GM18505 (cell line): Measurements from ENCODE around the gene LAMA1.
"Not testable (repeated sequence)": the region's sequence is repeated elsewhere in the genome, so short reads cannot be mapped to it uniquely, and the experiment has no call there.

Experiments used
- ATAC-seq: cut with Tn5 transposase; IDR thresholded peaks from one replicate; pipeline ENCODE4 v1.9.1; 2021; ENCODE audit not compliant: unreplicated experiment
- POLR2A ChIP-seq: IDR thresholded peaks from 4 replicates; pipeline ENCODE4 v1.6.1; 2011; ENCODE audit warnings: borderline replicate concordance; ENCODE audit not compliant: insufficient read depth, insufficient read length; ENCODE audit errors: extremely low read depth

Gene LAMA1, protein sequence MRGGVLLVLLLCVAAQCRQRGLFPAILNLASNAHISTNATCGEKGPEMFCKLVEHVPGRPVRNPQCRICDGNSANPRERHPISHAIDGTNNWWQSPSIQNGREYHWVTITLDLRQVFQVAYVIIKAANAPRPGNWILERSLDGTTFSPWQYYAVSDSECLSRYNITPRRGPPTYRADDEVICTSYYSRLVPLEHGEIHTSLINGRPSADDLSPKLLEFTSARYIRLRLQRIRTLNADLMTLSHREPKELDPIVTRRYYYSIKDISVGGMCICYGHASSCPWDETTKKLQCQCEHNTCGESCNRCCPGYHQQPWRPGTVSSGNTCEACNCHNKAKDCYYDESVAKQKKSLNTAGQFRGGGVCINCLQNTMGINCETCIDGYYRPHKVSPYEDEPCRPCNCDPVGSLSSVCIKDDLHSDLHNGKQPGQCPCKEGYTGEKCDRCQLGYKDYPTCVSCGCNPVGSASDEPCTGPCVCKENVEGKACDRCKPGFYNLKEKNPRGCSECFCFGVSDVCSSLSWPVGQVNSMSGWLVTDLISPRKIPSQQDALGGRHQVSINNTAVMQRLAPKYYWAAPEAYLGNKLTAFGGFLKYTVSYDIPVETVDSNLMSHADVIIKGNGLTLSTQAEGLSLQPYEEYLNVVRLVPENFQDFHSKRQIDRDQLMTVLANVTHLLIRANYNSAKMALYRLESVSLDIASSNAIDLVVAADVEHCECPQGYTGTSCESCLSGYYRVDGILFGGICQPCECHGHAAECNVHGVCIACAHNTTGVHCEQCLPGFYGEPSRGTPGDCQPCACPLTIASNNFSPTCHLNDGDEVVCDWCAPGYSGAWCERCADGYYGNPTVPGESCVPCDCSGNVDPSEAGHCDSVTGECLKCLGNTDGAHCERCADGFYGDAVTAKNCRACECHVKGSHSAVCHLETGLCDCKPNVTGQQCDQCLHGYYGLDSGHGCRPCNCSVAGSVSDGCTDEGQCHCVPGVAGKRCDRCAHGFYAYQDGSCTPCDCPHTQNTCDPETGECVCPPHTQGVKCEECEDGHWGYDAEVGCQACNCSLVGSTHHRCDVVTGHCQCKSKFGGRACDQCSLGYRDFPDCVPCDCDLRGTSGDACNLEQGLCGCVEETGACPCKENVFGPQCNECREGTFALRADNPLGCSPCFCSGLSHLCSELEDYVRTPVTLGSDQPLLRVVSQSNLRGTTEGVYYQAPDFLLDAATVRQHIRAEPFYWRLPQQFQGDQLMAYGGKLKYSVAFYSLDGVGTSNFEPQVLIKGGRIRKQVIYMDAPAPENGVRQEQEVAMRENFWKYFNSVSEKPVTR (N-terminal part only)

DNA sequence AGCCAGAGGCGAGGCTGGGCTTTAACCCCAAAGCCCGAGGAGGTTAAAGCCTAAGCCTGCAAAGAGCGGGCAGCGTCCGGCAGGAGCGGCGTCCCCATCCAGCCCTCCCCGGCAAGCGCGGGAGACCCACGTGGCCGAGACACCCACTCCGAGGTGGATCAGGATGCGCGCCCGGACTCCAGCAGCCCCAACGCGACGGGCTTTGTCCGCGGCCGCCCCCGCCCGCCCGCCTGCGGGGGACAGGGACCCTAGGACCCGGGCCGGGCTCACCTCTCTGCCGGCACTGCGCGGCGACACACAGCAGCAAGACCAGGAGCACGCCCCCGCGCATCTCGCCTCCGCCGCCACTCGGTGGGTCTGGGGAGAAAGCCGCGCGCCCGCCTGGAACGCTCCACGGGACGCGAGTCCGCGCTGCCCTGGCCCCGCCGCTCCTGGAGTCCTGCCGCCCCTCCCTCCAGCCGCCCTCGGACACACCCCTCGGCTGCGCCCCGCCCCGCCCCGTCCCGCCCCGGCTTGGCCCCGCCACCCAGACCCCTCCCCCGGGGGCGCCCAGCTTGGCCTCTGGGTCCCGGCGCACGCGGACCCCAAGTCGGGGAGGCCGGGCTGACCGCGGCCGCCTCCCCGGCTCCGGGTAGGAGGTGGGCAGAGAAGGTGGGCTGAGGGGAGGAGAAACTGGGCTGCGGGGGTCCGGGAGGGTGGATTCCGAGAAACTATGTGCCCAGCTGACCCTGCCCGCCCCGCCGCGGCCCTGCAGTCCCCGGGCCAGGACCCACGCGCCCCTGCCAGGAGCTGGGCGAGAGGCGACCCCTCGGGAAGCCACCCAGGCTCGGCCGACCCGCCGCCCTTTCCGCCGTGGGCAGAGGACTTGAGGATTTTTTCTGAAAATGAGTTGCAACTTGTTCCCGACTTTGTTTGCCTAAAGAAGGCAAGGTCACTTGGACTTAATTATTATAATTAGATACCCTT is at the start of gene LAMA1:
Gene LAMA1, minus strand, starts transcription at position 408 of the 966 bp plus-strand sequence. Its CDS starts 77 bp downstream, at position 331.
- no peak for ATAC-seq
- no peak for TF ChIP-seq POLR2A

DNA sequence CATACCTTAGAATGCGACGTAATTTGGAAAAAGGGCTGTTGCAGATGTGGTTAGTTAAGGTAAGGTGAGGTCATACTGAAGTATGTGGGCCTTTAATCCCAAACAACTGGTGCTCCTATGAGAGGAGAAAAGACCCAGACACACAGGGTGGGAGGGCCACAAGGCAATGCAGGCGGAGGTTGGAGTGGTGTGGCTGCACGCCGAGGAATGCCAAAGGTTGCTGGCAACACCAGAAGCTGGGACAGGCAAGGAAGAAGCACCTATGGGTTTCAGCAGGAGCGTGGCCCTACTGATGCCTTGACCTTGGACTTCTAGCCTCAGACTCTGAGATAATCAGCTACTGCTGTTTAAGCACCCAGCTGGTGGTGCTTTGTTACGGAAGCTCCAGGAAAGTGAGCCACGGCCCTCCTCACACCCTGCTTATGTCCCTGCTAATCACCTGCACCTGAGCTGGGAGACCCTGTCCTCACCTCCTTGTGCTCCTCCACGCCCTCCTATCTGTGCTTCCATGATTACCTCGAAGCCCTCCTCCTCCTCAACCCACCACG is 48.3 kb upstream of the LAMA1 start:
- no peak for TF ChIP-seq POLR2A
- ATAC-seq = no peak

DNA sequence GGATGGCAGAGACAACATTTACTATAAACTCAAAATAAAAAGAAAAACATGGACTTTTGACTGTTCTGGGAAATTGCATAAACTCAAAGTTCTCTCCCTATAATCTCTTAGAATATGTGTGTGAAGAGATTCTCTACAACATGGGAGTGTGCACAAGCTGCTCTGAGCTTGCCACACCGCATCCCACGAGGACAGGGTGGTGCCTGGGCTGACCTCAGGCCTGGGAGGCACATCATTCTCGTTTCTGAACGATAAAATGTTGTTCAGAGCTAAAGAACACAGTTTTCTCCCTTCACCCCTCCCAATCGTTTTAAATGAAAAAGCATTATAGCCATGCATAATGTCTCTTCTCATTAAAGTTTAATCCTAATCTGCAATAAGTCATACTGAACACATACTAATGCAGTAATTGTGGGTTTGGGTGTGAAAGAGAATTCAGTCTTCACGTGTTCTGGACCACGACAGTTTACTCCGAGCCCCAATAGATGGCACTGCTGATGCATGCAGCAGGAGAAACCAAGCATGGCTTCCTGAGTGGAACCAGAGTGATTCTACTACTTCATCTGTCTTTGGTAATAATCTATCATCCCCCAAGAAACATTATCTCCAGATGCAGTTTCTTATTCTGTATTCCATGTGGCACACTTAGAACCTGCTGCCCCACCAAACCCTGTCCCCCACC is 46.9 kb upstream of the LAMA1 start:
- TF ChIP-seq POLR2A = no peak
- ATAC-seq = no peak

DNA sequence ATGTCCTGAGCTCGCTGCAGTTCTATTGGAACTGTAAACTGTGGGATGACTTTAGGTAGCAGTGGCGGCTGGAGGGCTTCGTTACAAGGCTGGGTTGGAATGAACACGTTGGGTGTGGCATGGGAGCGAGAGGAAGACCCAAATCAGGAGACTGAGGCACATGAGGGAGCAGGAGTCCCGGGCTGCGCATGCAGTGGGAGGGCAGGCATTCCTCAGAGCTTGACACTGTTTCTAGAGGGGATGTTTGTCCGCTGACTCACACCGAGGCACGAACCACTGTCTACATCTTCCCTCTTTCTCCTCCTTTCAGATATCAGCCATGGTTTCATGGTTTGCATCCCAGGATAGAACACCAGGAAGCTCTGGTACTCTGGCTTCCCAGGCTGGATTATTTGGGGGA is 40.6 kb upstream of the LAMA1 start:
- no peak for TF ChIP-seq POLR2A
- no peak for ATAC-seq

DNA sequence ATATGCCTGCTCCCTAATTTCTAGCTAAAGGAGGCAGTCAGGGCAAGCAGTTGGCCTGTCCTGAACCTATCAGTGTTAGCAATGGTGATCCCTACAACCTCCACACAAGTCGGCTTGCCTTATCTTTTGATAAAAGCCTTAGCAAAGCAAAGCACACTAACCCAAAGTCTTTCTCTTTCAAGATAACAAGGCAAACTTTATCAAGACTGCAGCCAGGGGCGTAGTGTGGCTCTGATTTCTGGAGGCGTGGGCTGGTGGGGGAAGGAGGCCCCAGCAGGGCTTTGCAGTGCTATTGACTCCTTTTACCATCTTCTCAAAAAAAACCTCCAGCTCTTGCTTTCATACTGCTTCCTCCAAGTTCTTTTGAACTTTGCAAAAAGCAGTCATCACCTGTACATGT is 40.2 kb upstream of the LAMA1 start:
- ATAC-seq = no peak
- no peak for TF ChIP-seq POLR2A

DNA sequence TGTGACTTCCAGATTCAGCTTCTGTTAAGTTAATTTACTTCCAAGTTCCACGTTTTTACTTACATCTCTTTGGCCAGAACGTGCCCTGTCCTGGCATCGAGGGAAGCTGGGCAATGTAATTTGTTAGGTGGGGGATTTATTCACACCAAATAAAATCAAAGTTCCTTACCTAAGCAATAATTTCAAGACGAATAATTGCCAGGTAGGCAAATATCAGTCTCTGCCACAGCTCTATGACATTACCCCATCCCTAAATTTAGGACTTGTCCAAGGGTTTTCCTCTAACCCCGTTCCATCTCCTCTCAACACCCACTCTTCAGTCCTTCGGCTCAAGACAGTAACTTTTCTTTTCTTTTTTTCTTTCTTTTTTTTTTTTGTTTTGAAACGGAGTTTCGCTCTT is 38.3 kb upstream of the LAMA1 start:
- no peak for TF ChIP-seq POLR2A
- no peak for ATAC-seq

DNA sequence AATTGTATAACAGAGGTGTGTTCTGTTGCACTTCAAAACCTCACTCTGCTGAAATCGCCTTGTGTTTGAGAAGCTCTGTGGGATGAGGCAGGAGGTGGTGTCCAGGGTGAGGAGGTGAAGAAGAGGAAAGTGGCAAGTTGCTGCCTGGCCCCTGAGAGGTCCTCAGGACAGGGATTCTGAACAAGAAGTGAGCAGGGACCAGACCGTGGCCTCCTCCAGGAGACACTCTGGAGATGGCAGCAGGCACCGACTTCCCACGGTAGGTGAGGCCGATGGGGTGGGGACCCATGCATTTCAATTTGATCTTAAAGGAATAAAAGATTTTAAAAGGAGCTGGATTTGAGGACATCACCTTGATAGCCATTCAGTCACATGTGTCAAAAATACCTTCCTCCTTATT is 37.5 kb upstream of the LAMA1 start:
- no peak for TF ChIP-seq POLR2A
- no peak for ATAC-seq

DNA sequence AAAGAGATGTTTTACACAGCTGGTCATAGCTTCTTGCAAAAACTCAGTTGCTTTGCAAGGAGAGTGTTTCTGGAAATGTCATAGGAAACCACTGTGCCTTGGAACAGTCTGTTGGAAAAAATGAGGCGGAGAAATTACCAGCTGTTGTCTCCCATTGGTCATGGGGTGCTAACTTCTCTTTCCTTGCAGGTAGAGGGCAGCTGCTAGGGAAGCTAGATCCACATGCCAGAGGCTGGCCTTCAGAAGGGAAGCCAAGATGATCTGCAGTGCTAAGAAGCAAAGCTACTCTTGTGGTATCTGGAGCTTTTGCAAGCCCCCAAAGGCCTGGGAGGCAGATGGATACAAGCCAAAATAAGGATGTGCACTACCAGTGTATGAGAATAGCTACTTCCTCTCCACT is 34.8 kb upstream of the LAMA1 start:
- no peak for ATAC-seq
- no peak for TF ChIP-seq POLR2A

DNA sequence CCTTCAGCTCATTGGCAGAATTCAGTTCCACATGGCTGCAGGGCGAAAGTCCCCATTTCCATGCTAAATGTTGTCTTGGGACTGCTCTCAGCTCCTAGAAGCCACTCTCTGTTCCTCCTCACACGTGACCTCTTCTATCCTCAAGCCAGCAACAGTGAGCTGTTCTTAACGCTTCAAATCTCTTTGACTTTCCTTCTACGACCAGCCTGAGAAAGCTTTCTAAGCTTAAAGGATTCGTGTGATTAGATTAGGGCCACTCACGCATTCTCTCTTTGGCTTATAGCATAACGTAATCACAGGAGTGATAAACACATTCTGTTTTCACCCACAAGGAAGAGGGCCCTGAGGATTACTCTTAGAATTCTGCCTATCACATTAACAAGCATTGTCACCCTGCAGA is 29.8 kb upstream of the LAMA1 start:
- TF ChIP-seq POLR2A = no peak
- ATAC-seq = no peak

DNA sequence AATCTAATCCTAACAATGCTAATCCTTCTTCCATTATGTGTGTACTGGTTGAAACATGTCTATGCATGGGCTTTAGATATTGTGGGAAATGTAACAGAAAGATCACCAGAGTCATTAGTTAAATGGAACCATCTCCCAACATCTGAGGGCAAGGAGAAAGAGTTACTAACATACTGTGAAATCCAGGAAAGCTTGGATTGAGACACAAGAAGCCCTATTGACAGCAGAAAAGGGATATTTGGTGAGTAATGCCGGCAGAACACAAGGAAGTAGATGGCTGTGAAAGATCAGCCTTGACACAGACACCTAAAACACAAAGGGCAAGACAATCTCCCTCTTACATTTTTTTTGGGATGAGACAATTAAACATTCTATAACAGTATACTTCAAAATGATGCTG is 28.5 kb upstream of the LAMA1 start:
- TF ChIP-seq POLR2A = no peak
- no peak for ATAC-seq

DNA sequence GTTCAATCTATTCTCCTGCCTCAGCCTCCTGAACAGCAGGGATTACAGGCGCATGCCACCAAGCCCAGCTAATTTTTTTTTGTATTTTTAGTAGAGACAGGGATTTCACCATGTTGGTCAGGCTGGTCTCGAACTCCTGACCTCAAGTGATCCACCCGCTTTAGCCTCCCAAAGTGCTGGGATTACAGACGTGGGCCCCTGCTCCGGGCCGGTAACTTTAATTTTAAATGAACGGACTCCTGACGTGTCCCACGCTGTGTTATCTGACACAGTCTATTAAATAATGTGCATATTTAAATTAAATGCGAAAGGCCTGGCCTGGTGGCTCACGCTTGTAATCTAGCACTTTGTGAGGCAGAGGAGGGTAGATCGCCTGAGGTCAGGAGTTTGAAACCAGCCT is 27.3 kb upstream of the LAMA1 start:
- not testable (repeated sequence) for ATAC-seq
